ENCODE measurements around the gene BAG3. TPM values are rescaled to one million over a fixed set of nuclear protein-coding genes. Genes with fewer than 3 reads are reported as not detected.

BAG3 gene
- total and polyA plus RNA-seq, 2 of the 8 experiments (the other 6 are each of a cell fraction or from before 2014, with no cell fraction given), result 3.5 to 13.3 TPM

GRCh38 chr10:119680650-119681081, 29.5 kb downstream of the BAG3 start:
- Histone ChIP-seq H3K79me1 (ENCODE audit: low read depth, low read length) (no peaks in the 10 kb centered on the region; the same call in 1 of the 2 replicates), H4K20me1 (replicated peaks in 1 of 2; ENCODE audit: control insufficient read depth in 1 of 2, insufficient read depth in 2 of 2, low read length in 2 of 2) (no peaks in the 10 kb centered on the region), H2BK20ac (ENCODE audit: low read length) (no peak overlapping the region), H3K4me1 (replicated peaks in 1 of 4; ENCODE audit: control insufficient read depth in 3 of 4, insufficient read depth in 4 of 4, low read length in 3 of 4) (no peaks in the 10 kb centered on the region), H3K4me3 (ENCODE audit: extremely low read depth in 1 of 4, insufficient read depth in 2 of 4, low read depth in 3 of 4, low read length in 4 of 4) (no peak overlapping the region), H4K5ac (ENCODE audit: insufficient read length, low read depth, low read length) (no peak overlapping the region), H3K14ac (ENCODE audit: insufficient read length) (no peak overlapping the region), H3K36me3 (ENCODE audit: control insufficient read depth in 2 of 4, insufficient read depth in 4 of 4, low read length in 3 of 4) (peaks cover 0 to 9% (median 4%) of the 10 kb centered on the region in 4 experiments; a peak in 3 of 8 replicates), H4K91ac (replicated peaks; ENCODE audit: insufficient read length, low read length) (no peak overlapping the region), H2BK120ac (replicated peaks; ENCODE audit: low read depth, low read length) (no peak overlapping the region), H2BK5ac (ENCODE audit: low read depth, low read length) (no peak overlapping the region), H2BK15ac (ENCODE audit: low read length) (peak overlapping the region; percentile 11; the same call in 1 of the 2 replicates), H3K9me3 (ENCODE audit: insufficient read depth in 2 of 2, low read depth in 1 of 2, low read length in 1 of 2) (no peaks in the 10 kb centered on the region; a peak in 2 of 4 replicates), H2BK12ac (ENCODE audit: low read depth, low read length) (no peak overlapping the region), H2AFZ (ENCODE audit: low read length) (no peak overlapping the region), H2AK5ac (ENCODE audit: low read depth, low read length) (no peak overlapping the region), H3K9ac (replicated peaks in 1 of 4; ENCODE audit: extremely low read depth in 1 of 4, low read depth in 3 of 4, low read length in 3 of 4) (no peak overlapping the region), H3K18ac (ENCODE audit: extremely low read depth, low read length) (no peak overlapping the region), H3K4ac (replicated peaks; ENCODE audit: insufficient read length, low read depth, low read length) (no peak overlapping the region), H3K79me2 (ENCODE audit: control insufficient read depth in 1 of 2, insufficient read depth in 2 of 2, low read length in 2 of 2) (no peaks in the 10 kb centered on the region), H3K4me2 (ENCODE audit: insufficient read depth in 1 of 2, low read depth in 2 of 2, low read length in 2 of 2) (no peak overlapping the region), H3K56ac (replicated peaks; ENCODE audit: insufficient read length, low read depth, low read length) (no peak overlapping the region), H4K8ac (ENCODE audit: extremely low read depth, insufficient read depth, low read length) (no peak overlapping the region), H3K23ac (ENCODE audit: insufficient read length) (no peak overlapping the region), H3K23me2 (ENCODE audit: low read depth, low read length) (no peaks in the 10 kb centered on the region), H3K27me3 (replicated peaks in 1 of 4; ENCODE audit: control insufficient read depth in 3 of 4, extremely low read depth in 1 of 4, insufficient read depth in 3 of 4, low read length in 3 of 4) (no peaks in the 10 kb centered on the region), H3K27ac (ENCODE audit: low read depth, low read length) (no peak overlapping the region)
- ChIA-PET POLR2A (ENCODE audit: partially characterized antibody) (no interaction called here), CTCF (ENCODE audit: partially characterized antibody) (interaction anchor here (0.7 to 1.2 kb wide), 3 partner anchors 69 to 73 kb away, joined by 3 to 4 read pairs (median 3); no protein-coding TSS in a partner anchor)
- 88% methylated on average over 9 of the region's 9 CpGs; no CpG with 5 or more reads in 1 of the 2 experiments for WGBS, 2 experiments (ENCODE audit: extremely low coverage in 1 of 2, insufficient coverage in 1 of 2, insufficient read length in 1 of 2, insufficient replicate concordance in 2 of 2, low coverage in 1 of 2, low lambda C conversion rate in 2 of 2, missing lambda C conversion rate in 1 of 2)
- FAIRE-seq (no peak), DNase-seq (ENCODE audit: low read depth in 1 of 2, low spot score in 2 of 2) (no peak)
- TF ChIP-seq, protein P1, sequence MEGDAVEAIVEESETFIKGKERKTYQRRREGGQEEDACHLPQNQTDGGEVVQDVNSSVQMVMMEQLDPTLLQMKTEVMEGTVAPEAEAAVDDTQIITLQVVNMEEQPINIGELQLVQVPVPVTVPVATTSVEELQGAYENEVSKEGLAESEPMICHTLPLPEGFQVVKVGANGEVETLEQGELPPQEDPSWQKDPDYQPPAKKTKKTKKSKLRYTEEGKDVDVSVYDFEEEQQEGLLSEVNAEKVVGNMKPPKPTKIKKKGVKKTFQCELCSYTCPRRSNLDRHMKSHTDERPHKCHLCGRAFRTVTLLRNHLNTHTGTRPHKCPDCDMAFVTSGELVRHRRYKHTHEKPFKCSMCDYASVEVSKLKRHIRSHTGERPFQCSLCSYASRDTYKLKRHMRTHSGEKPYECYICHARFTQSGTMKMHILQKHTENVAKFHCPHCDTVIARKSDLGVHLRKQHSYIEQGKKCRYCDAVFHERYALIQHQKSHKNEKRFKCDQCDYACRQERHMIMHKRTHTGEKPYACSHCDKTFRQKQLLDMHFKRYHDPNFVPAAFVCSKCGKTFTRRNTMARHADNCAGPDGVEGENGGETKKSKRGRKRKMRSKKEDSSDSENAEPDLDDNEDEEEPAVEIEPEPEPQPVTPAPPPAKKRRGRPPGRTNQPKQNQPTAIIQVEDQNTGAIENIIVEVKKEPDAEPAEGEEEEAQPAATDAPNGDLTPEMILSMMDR (IDR thresholded peaks at IDR 0.05; ENCODE audit: control extremely low read depth in 1 of 3, insufficient read depth in 1 of 3, low read depth in 1 of 3, low read length in 3 of 3), result no peak

Data from H1 (cell line).